Dermis lymphatic vessel endothelial cell (primary cell): ENCODE data around the gene DNAJA4. TPM values are rescaled to one million over a fixed set of nuclear protein-coding genes. Genes with fewer than 3 reads are reported as not detected.

Experiments
- total RNA-seq: library from RNA; depleted of rRNA; stranded (reverse); fragments of >200 nt; gene quantifications from 2 replicates; pipeline ENCODE4 v1.2.1, GENCODE V29; 2014

Gene DNAJA4
- total RNA-seq: 0.86 and 1.3 TPM in 2 replicates

GRCh38 chr15:78264304-78265136, at the start of gene DNAJA4:
Gene DNAJA4, plus strand, starts transcription at chr15:78264562. Its CDS starts 202 bp downstream, at chr15:78264764.

DNA sequence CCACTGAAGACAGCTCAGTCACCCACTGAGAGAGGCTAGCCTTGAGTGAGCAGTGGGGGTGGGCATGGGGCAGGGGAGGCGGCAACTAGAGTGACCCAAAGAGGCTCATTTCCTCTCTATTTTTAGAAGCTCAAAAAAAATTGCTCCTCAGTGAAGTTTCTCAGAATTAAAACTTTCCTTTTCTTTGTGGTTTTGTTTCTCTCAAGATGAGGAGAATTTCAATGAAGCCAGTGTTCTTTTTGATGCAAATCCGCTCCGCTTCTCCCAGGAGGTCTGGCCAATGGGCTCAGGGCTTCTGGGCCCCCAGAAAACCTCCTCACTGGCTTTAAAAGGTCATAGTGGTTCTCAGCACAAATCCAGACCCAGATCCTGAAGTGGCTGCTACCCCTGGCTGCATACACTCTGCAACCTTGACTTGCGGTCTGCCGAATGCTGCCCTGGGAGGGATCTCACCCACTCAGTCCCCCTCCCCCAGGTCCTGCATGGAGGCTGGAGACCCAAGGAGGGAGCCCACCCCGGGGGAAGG, 29.8 kb upstream of the DNAJA4 start, which contains the start of gene ACSBG1:
TSS of gene ACSBG1 (minus strand) at position 51 of the 526 bp plus-strand sequence. CDS start 64 bp downstream, outside the sequence.

DNA sequence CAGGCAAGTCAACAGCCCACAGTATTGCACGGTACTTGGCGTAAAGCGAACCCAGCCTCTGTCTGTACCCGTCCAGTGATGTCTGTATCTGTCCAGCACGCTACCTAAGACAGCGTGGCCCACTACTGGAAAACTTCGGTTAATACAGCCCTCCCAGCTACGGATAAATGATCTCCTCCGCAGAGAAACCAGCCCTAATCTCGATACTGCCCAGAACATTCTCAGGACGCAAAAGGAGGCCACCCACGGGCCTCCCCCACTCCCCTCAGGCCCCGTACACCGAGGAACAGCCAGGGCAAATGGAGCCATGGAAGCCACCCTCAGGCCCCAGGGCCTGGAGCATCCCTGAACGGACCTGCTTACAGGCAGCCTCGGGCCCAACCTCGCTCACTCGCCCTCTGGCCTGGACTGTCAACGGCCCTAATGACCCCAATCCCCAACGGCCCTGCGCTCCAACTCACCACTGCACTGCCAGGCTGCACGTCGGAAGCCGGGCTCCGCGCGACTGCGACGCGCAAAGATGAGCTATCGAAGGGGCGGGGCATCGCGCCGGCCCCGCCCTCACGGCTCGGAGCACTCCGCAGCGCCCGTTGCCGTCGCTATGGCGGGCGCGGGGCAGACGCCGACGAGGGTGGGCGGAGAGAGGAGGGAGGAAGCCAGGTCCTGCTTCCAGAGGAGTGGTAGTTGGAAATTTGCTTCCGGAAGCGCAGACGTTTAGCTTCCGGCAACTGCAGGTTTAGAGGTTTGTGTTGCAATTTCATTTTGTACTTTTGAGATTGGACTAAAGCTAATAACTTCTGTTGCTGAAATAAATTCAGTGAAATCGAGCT, 35.0 kb downstream of the DNAJA4 start, which contains the start of gene SKIC8:
TSS of gene SKIC8 (minus strand) at position 509 of the 830 bp plus-strand sequence. CDS start 3,923 bp downstream, outside the sequence.

Other genes starting within 250 kb of the DNAJA4 start
- 28.3 and 46.8 TPM in 2 replicates for gene TBC1D2B, start 186.9 kb upstream of the DNAJA4 start, total RNA-seq
- not detected in 2 replicates for gene SH2D7, start 172.0 kb upstream of the DNAJA4 start, total RNA-seq
- gene CIB2, start 133.1 kb upstream of the DNAJA4 start, total RNA-seq: 1.2 and 3.9 TPM in 2 replicates
- 20.6 and 26.0 TPM in 2 replicates for gene IDH3A, start 115.2 kb upstream of the DNAJA4 start, total RNA-seq
- not detected in 2 replicates for gene ACSBG1, start 30.0 kb upstream of the DNAJA4 start, total RNA-seq
- gene SKIC8, start 35.0 kb downstream of the DNAJA4 start, total RNA-seq: 79.1 and 96.0 TPM in 2 replicates
- gene CRABP1, start 75.8 kb downstream of the DNAJA4 start, total RNA-seq: not detected in 2 replicates
- 28.4 and 30.3 TPM in 2 replicates for gene IREB2, start 173.7 kb downstream of the DNAJA4 start, total RNA-seq
- gene HYKK, start 243.0 kb downstream of the DNAJA4 start, total RNA-seq: 1.3 and 1.6 TPM in 2 replicates